Naive B cell (primary cell): ENCODE results near the gene PCDH12. TPM values are rescaled to one million over a fixed set of nuclear protein-coding genes. Genes with fewer than 3 reads are reported as not detected.

Experiments used
- ATAC-seq, 2 donors: fragments of 150-1000 bp; cut with Tn5 transposase; 2 replicates each; pipeline ENCODE4 v1.10.0; 2021; ENCODE audit warnings: low read depth in 2 of 2, mild to moderate bottlenecking in 2 of 2, moderate library complexity in 2 of 2
- DNase-seq: peaks from one replicate; pipeline ENCODE4 v3.0.0; 2022
- H3K27ac Mint-ChIP-seq, 6 donors: one replicate each; pipeline ENCODE4 v1.8.0; 2020 to 2022; ENCODE audit warnings: mild to moderate bottlenecking in 6 of 6, mixed read lengths in 6 of 6, moderate library complexity in 5 of 6, inconsistent platforms in 2 of 6
- H3K27me3 Mint-ChIP-seq, 3 donors: one replicate each; pipeline ENCODE4 v1.8.0; 2021 to 2022; ENCODE audit warnings: mixed read lengths in 3 of 3, mild to moderate bottlenecking in 1 of 3
- H3K36me3 Mint-ChIP-seq, 2 donors: one replicate each; pipeline ENCODE4 v1.8.0; 2020 to 2022; ENCODE audit warnings: mixed read lengths in 2 of 2, inconsistent platforms in 1 of 2, mild to moderate bottlenecking in 1 of 2
- H3K4me1 Mint-ChIP-seq, 3 donors: one replicate each; pipeline ENCODE4 v1.8.0; 2020 to 2022; ENCODE audit warnings: mixed read lengths in 3 of 3, inconsistent platforms in 1 of 3, mild to moderate bottlenecking in 1 of 3, moderate library complexity in 1 of 3
- H3K4me3 Mint-ChIP-seq, 8 donors: one replicate each; pipeline ENCODE4 v1.8.0; 2020 to 2022; ENCODE audit warnings: mild to moderate bottlenecking in 8 of 8, mixed read lengths in 8 of 8, moderate library complexity in 8 of 8, inconsistent platforms in 2 of 8
- H3K9me3 Mint-ChIP-seq, 7 donors: one replicate each; pipeline ENCODE4 v1.8.0; 2020 to 2022; ENCODE audit warnings: mixed read lengths in 7 of 7, mild to moderate bottlenecking in 5 of 7, inconsistent platforms in 2 of 7, moderate library complexity in 1 of 7
- polyA plus RNA-seq, 6 donors: library from polyadenylated mRNA; unstranded; fragments of 300-500 nt; fragmentation: Illumina TruSeq; gene quantifications; one replicate each; pipeline ENCODE4 v1.2.3, GENCODE V29; 2021; ENCODE audit warnings: low read depth in 6 of 6

Gene PCDH12
- under 1 TPM in 5 of 6 donors, not detected in 1; 0.09 to 0.29 (median 0.20) TPM for polyA plus RNA-seq

DNA sequence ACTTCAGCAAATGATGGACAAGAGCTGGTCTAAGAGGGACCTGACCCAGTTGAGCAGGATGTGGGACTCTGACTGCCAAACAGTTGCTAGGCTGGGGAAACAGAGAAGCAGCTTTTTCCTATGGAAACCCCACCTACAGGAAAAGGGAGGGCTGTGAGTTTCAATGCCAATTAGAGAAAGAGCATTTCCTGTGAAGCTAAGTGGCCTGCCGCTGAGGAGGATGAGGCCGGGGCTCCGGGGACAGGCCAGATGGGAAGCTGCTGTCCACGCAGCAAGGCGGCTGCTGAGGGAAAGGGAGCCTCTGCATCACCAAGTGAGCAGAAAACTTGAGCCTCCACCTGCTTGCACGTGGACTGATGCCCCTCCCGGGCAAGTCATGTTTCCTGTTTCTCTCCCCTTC lies at the start of gene PCDH12:
TSS of gene PCDH12 (minus strand) at position 90 of the 400 bp plus-strand sequence. CDS start 351 bp downstream, outside the sequence.
- peak within 1 kb of the TSS in 1 of 6 donors; percentile 92 for H3K27ac Mint-ChIP-seq
- H3K9me3 Mint-ChIP-seq, result no peaks in the 10 kb centered on the region
- no peak for ATAC-seq
- H3K4me1 Mint-ChIP-seq, result peaks cover 21 to 28% (median 27%) of the 10 kb centered on the region in 3 donors
- H3K4me3 Mint-ChIP-seq, result peak within 1 kb of the TSS in 1 of 8 donors; percentile 40
- no peak for DNase-seq
- peaks cover 0 to 25% (median 17%) of the 10 kb centered on the region in 3 donors for H3K27me3 Mint-ChIP-seq
- H3K36me3 Mint-ChIP-seq, result no peaks in the 10 kb centered on the region

- ATAC-seq (no peak), DNase-seq (no peak)
- H3K4me1 Mint-ChIP-seq, result peaks cover 4 to 17% (median 11%) of the 10 kb centered on the region in 3 donors
- H3K36me3 Mint-ChIP-seq, result peaks cover 0 to 5% of the 10 kb centered on the region in 2 donors
- peak overlapping the region in 1 of 6 donors; percentile 4 for H3K27ac Mint-ChIP-seq
- H3K9me3 Mint-ChIP-seq, result no peaks in the 10 kb centered on the region
- peak overlapping the region in 1 of 8 donors; percentile 46 for H3K4me3 Mint-ChIP-seq
- H3K27me3 Mint-ChIP-seq, result peaks cover 0 to 22% (median 5%) of the 10 kb centered on the region in 3 donors
Observed at GRCh38 chr5:142007237-142007544, 49.2 kb upstream of the PCDH12 start.

DNA sequence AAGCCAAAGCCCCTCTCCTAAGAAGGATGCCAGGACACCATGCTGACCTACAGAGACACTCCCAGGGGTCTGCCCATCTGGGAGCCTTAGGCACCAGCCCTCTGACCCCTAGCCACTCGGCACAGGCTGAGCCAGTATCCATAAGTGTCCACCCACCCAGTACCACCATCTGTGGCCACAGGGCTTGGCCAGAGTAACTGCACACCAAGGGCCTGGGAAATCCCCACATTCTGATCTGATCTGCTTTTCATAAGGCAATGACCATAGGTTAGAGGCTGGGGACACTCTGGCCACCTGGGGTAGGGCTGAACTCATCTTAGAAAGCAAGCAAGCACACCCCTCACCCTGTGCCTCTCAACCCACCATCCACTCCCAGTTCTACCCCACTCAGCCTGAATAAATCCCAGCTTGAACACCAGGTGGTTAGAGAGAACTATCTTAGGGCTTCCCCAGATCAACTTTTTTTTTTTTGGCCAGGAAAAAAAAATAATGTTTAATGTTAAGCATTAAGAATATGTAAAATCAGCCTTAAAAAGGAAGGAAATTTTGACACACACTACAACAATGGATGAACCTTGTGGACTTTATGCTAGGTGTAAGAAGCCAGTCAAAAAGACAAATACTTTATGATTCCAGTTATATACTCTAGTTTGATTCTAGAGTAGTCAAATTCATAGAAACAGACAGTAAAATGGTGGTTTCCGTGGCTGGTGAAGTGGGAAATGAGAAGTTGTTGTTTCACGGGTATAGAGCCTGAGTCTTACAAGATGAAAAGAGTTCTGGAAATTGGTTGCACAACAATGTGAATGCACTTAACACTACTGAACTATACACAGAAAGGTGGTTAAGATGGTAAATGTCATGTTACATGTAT lies 48.6 kb upstream of the PCDH12 start:
- Mint-ChIP-seq H3K27ac (peak overlapping the region in 2 of 6 donors; percentile 4 to 56), H3K9me3 (no peaks in the 10 kb centered on the region), H3K4me1 (peaks cover 4 to 11% (median 7%) of the 10 kb centered on the region in 3 donors), H3K27me3 (peaks cover 0 to 16% (median 5%) of the 10 kb centered on the region in 3 donors), H3K4me3 (no peak overlapping the region), H3K36me3 (peaks cover 0 to 5% of the 10 kb centered on the region in 2 donors)
- ATAC-seq (no peak), DNase-seq (no peak)

GRCh38 chr5:142003266-142003800 lies 45.3 kb upstream of the PCDH12 start:
- ATAC-seq (no peak), DNase-seq (no peak)
- Mint-ChIP-seq H3K27ac (no peak overlapping the region), H3K4me3 (no peak overlapping the region), H3K9me3 (no peaks in the 10 kb centered on the region), H3K4me1 (peaks cover 4 to 10% (median 7%) of the 10 kb centered on the region in 3 donors), H3K27me3 (peaks cover 0 to 8% (median 5%) of the 10 kb centered on the region in 3 donors), H3K36me3 (peaks cover under 1 to 5% of the 10 kb centered on the region in 2 donors)

- peaks cover 5 to 18% of the 10 kb centered on the region in 2 donors for H3K36me3 Mint-ChIP-seq
- no peaks in the 10 kb centered on the region for H3K9me3 Mint-ChIP-seq
- H3K4me3 Mint-ChIP-seq, result no peak overlapping the region
- no peaks in the 10 kb centered on the region for H3K4me1 Mint-ChIP-seq
- H3K27me3 Mint-ChIP-seq, result no peaks in the 10 kb centered on the region
- no peak overlapping the region for H3K27ac Mint-ChIP-seq
- ATAC-seq, result no peak
- DNase-seq, result no peak
Observed at GRCh38 chr5:142000704-142001484, 42.9 kb upstream of the PCDH12 start.

DNA sequence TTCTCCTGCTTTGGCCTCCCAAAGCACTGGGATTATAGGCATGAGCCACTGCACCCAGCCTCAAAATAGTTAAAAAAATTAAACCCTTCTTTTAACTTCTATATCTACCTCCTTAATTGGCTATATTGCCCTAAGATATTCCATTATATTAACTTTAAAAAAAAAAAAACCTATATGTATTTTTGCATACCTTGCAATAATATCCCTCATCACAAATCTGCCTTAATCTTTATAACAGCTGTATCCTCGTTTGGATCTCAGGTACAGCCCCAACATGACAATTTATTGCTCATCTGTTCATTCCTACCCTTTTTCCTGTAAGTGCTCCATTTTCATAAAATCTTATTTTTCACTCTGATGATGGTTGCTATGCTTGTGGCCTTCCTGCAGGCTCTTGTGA lies 42.2 kb upstream of the PCDH12 start:
- Mint-ChIP-seq H3K9me3 (no peaks in the 10 kb centered on the region), H3K4me3 (no peak overlapping the region), H3K27me3 (no peaks in the 10 kb centered on the region), H3K27ac (no peak overlapping the region), H3K36me3 (peaks cover 1 to 24% of the 10 kb centered on the region in 2 donors), H3K4me1 (no peaks in the 10 kb centered on the region)
- DNase-seq, result no peak
- ATAC-seq, result no peak

- Mint-ChIP-seq H3K4me3 (no peak overlapping the region), H3K27ac (peak overlapping the region in 1 of 6 donors; percentile 67), H3K27me3 (no peaks in the 10 kb centered on the region), H3K36me3 (peaks cover 13 to 39% of the 10 kb centered on the region in 2 donors), H3K9me3 (no peaks in the 10 kb centered on the region), H3K4me1 (peaks cover 0 to 6% (median 0%) of the 10 kb centered on the region in 3 donors)
- no peak for DNase-seq
- no peak for ATAC-seq
Observed at GRCh38 chr5:141997358-141997960, 39.5 kb upstream of the PCDH12 start.

DNA sequence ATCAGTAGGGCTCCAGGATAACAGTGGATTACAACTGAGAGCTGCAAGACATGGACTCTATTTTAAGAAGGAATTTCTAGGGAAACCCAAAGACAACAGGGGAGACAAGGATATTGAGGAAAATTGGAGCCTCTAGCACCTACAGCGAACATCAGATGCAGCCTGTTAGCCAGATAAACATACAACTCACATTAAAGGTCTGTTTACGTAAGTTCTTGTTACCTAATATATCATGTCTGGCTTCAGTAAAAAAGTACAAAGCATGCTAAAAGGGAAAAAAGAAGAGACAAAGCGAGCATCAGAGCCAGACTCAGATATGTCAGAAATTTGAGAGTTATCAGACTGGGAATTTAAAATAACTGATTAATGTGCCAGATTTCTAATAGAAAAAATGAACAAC lies 37.7 kb upstream of the PCDH12 start:
- H3K4me3 Mint-ChIP-seq, result no peak overlapping the region
- ATAC-seq (no peak), DNase-seq (no peak)
- H3K27me3 Mint-ChIP-seq, result no peaks in the 10 kb centered on the region
- H3K9me3 Mint-ChIP-seq, result no peaks in the 10 kb centered on the region
- peaks cover 13 to 39% of the 10 kb centered on the region in 2 donors for H3K36me3 Mint-ChIP-seq
- H3K4me1 Mint-ChIP-seq, result peaks cover 0 to 6% (median 0%) of the 10 kb centered on the region in 3 donors
- no peak overlapping the region for H3K27ac Mint-ChIP-seq

DNA sequence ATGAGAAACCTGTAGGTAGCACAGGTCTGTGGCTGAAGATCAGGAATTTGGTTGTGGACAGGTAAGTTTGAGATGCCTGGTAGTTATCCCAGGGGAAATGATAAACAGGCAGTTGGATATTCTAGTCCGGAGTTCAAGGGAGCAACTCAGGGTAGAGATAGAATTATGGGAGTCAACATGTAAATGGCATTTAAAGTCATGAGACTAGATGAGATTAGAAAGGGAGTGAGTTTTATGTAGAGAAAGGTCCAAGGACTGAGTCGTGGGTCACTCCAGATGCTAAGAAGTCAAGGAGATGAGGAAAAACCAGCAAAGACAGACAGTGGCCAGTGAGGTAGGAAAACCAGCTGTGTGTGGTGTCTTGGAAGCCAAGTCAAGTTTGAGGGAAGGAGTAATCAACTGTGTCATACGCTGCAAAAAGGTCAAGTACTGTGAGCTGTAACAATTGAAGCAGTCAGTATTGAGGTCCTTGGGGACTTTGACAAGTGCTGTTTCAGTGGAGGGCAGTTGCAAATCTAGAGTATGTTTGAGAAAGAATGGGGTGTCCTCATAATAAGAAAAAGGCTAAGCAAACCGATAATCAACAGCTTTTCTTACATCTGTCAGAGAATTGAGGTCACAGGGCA lies 36.6 kb upstream of the PCDH12 start:
- Mint-ChIP-seq H3K4me1 (peaks cover 0 to 6% (median 0%) of the 10 kb centered on the region in 3 donors), H3K4me3 (no peak overlapping the region), H3K27me3 (no peaks in the 10 kb centered on the region), H3K36me3 (peaks cover 13 to 39% of the 10 kb centered on the region in 2 donors), H3K27ac (peak overlapping the region in 1 of 6 donors; percentile 49), H3K9me3 (no peaks in the 10 kb centered on the region)
- DNase-seq (no peak), ATAC-seq (no peak)

DNA sequence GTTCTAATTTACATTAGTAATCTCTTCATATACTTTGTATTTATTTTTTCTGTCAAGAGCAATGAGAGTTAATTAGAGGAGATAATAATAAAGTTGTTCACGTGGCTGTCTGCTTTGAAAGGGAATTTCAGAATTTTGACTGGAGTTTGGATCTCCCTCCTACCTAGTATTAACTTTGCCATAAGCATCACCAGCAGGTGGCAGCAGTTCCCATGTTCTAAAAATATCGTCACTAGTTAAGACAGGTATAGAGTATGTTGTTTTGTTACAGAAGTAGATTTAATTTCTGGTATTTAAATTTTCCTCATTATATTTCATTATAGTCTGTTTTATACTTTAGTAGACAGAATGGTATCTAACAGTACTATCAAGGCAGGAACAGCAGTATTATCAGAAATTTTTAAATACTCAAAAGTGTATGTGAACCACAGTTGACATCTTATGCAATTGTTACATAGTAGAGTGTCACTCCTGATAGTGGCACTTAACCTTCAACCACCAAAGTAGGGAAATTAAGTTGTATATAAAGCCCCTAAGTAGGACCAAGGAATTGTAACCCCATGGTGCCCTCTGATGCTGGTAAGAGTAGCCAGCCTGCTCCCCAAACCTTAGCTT lies 34.5 kb upstream of the PCDH12 start:
- Mint-ChIP-seq H3K4me3 (no peak overlapping the region), H3K36me3 (peaks cover 22 to 33% of the 10 kb centered on the region in 2 donors), H3K4me1 (peaks cover 0 to 6% (median 0%) of the 10 kb centered on the region in 3 donors), H3K9me3 (no peaks in the 10 kb centered on the region), H3K27ac (no peak overlapping the region), H3K27me3 (no peaks in the 10 kb centered on the region)
- peak; percentile 40 for DNase-seq
- peak; percentile 63 to 75 for ATAC-seq

GRCh38 chr5:141989720-141990119 lies 31.7 kb upstream of the PCDH12 start:
- ATAC-seq, result no peak
- H3K27ac Mint-ChIP-seq, result no peak overlapping the region
- peaks cover 0 to 6% (median 0%) of the 10 kb centered on the region in 3 donors for H3K4me1 Mint-ChIP-seq
- peaks cover 23 to 33% of the 10 kb centered on the region in 2 donors for H3K36me3 Mint-ChIP-seq
- no peak overlapping the region for H3K4me3 Mint-ChIP-seq
- no peaks in the 10 kb centered on the region for H3K9me3 Mint-ChIP-seq
- no peak for DNase-seq
- H3K27me3 Mint-ChIP-seq, result no peaks in the 10 kb centered on the region

DNA sequence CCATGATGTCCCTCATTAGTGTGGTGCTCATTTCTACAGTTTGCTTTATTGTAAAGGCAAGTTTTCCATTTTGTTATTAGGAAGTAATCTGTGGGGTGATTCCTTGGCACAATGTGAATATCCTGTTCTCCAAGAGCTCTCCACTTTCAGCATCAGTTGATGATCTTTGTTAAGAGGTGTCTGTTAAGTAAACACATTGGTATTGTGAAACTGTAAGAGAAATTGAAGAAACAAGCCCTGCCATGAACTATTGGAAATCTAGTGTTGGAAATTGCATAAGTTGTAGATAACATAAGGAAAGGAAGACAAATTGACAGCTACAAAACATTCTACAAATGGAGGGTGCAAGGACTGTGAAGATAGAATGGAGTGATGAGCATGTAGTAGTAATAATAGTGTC lies 28.1 kb upstream of the PCDH12 start:
- peaks cover 21 to 24% of the 10 kb centered on the region in 2 donors for H3K36me3 Mint-ChIP-seq
- DNase-seq (no peak), ATAC-seq (no peak)
- peak overlapping the region in 3 of 6 donors; percentile 19 to 40 (median 27) for H3K27ac Mint-ChIP-seq
- H3K4me1 Mint-ChIP-seq, result no peaks in the 10 kb centered on the region
- H3K9me3 Mint-ChIP-seq, result no peaks in the 10 kb centered on the region
- H3K27me3 Mint-ChIP-seq, result no peaks in the 10 kb centered on the region
- no peak overlapping the region for H3K4me3 Mint-ChIP-seq
